Chondrocyte (in vitro differentiated cells): ENCODE results near the gene GPATCH8. TPM values are rescaled to one million over a fixed set of nuclear protein-coding genes. Genes with fewer than 3 reads are reported as not detected.

Source experiments
- DNase-seq: peaks from one replicate; pipeline ENCODE4 v3.0.0; 2021; ENCODE audit warnings: mixed read lengths, low spot score
- H3K27ac Mint-ChIP-seq: one replicate; pipeline ENCODE4 v1.8.0; 2021; ENCODE audit warnings: mild to moderate bottlenecking, moderate library complexity, mixed read lengths; ENCODE audit not compliant: unreplicated experiment
- H3K27me3 Mint-ChIP-seq: 2 replicates; pipeline ENCODE4 v1.8.0; 2021; ENCODE audit warnings: low read depth, mixed read lengths
- H3K36me3 Mint-ChIP-seq: 2 replicates; pipeline ENCODE4 v1.8.0; 2021; ENCODE audit warnings: low read depth, mixed read lengths
- H3K4me1 Mint-ChIP-seq: 2 replicates; pipeline ENCODE4 v1.8.0; 2021; ENCODE audit warnings: low read depth, mild to moderate bottlenecking, mixed read lengths
- H3K4me3 Mint-ChIP-seq: one replicate; pipeline ENCODE4 v1.8.0; 2021; ENCODE audit warnings: mild to moderate bottlenecking, moderate library complexity, mixed read lengths; ENCODE audit not compliant: unreplicated experiment
- H3K9me3 Mint-ChIP-seq: 2 replicates; pipeline ENCODE4 v1.8.0; 2021; ENCODE audit warnings: low read depth, mixed read lengths
- CTCF ChIP-seq: fragments of 200-600 bp; sonication (generic); IDR thresholded peaks from 2 replicates; pipeline ENCODE4 v1.5.0; 2021; ENCODE audit warnings: antibody characterized with exemption, mild to moderate bottlenecking, moderate library complexity
- total RNA-seq: library from RNA; stranded (reverse); gene quantifications from 3 replicates; pipeline ENCODE4 v1.2.1, GENCODE V29; 2021

Gene GPATCH8
- total RNA-seq, 1 donor from 2014 or later: 31.1 TPM

- no peaks in the 10 kb centered on the region for H3K9me3 Mint-ChIP-seq
- peak; percentile 87 for DNase-seq
- peaks cover 11% of the 10 kb centered on the region for H3K27me3 Mint-ChIP-seq
- TF ChIP-seq CTCF: no peak
- peaks cover 23% of the 10 kb centered on the region for H3K4me1 Mint-ChIP-seq
- peak overlapping the region; percentile 80 for H3K4me3 Mint-ChIP-seq
- no peaks in the 10 kb centered on the region for H3K36me3 Mint-ChIP-seq
- H3K27ac Mint-ChIP-seq: no peak overlapping the region
Observed at GRCh38 chr17:44362949-44363612, 140.1 kb downstream of the GPATCH8 start.

- Mint-ChIP-seq H3K4me3 (peak overlapping the region; percentile 80), H3K27ac (no peak overlapping the region), H3K9me3 (no peaks in the 10 kb centered on the region), H3K4me1 (peaks cover 23% of the 10 kb centered on the region), H3K27me3 (peaks cover 11% of the 10 kb centered on the region), H3K36me3 (no peaks in the 10 kb centered on the region)
- TF ChIP-seq CTCF: no peak
- peak; percentile 66 for DNase-seq
Observed at GRCh38 chr17:44362459-44362948, 140.7 kb downstream of the GPATCH8 start.

- peaks cover 4% of the 10 kb centered on the region for H3K27me3 Mint-ChIP-seq
- TF ChIP-seq CTCF: no peak
- no peaks in the 10 kb centered on the region for H3K36me3 Mint-ChIP-seq
- DNase-seq: peak; percentile 83
- H3K4me3 Mint-ChIP-seq: no peak overlapping the region
- H3K4me1 Mint-ChIP-seq: peaks cover 23% of the 10 kb centered on the region
- H3K27ac Mint-ChIP-seq: peak overlapping the region; percentile 32
- no peaks in the 10 kb centered on the region for H3K9me3 Mint-ChIP-seq
Observed at GRCh38 chr17:44361292-44362260, 141.6 kb downstream of the GPATCH8 start.

GRCh38 chr17:44360826-44361225 is 142.4 kb downstream of the GPATCH8 start:
- DNase-seq: no peak

More at GRCh38 chr17:44360826-44361225, 142.4 kb downstream of the GPATCH8 start:
- Mint-ChIP-seq H3K9me3 (no peaks in the 10 kb centered on the region), H3K4me1 (peaks cover 23% of the 10 kb centered on the region), H3K27ac (no peak overlapping the region), H3K4me3 (no peak overlapping the region), H3K27me3 (no peaks in the 10 kb centered on the region), H3K36me3 (no peaks in the 10 kb centered on the region)
- TF ChIP-seq CTCF: no peak
